GM10248 (cell line): Measurements from ENCODE around the gene ABCA7.

Experiments
- CTCF ChIA-PET: fragments of 300-600 bp; sonication (Branson Sonifier 250); formaldehyde crosslinking; extraction: SDS; loops from one replicate; lab custom pipeline; 2021; ENCODE audit warnings: antibody characterized with exemption; lab: Yijun Ruan, JAX
- POLR2A ChIA-PET: fragments of 350-650 bp; sonication (Branson Sonifier 250); formaldehyde crosslinking; extraction: SDS; loops from one replicate; lab custom pipeline; 2020; ENCODE audit warnings: antibody characterized with exemption; lab: Yijun Ruan, JAX
- DNase-seq: peaks from one replicate; pipeline ENCODE4 v3.0.0; 2012; ENCODE audit errors: extremely low spot score
- TF ChIP-seq, protein P1 (sequence below): IDR thresholded peaks from 2 replicates; pipeline ENCODE4 v1.5.1; 2012; ENCODE audit warnings: mild to moderate bottlenecking, low read depth; ENCODE audit errors: extremely low read depth, missing control alignments, control extremely low read depth

The ABCA7 gene

DNA sequence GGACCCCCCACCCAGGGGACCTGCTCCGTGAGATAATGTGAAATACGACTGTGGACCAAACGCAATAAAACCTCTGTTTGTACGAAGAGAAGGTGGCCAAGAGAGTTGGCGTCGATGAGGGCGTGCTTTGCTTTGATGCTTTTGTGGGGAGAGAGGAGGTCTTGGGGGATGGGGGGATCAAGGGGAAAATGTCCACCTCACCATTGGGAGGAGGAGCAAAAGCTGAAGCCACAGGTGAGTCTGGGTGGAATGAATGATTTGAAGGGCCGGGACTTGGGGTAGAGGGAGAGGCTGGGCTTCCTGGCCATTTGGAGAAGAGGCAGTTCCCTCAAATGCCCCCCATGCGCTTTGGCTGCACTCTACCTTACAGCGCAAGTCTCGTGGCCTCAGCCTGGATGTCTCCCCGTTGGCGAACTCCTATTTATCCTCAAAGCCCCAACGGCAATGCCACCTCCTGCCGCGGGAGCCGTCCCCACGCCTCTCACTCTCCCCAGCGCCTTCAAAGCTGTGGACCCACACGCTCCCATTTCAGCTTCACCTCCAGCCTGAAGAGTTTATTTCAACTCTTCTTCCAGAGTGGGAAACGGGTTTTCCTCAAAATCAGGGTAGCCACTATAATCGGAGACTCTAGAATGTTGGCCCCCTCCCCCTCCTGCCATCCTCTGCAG lies 795 bp upstream of the ABCA7 start:
- POLR2A ChIA-PET = interaction anchor here (1.0 kb wide), 2 partner anchors 17 to 202 kb away, joined by 3 to 8 read pairs; partner anchors contain the start of genes ATP5F1D, RNU6-2 and TMEM259
- CTCF ChIA-PET = interaction anchor here (0.8 to 4.7 kb wide), 8 partner anchors 9 to 202 kb away, joined by 3 to 32 read pairs (median 4); partner anchors contain the start of genes ARHGAP45, ATP5F1D, CNN2 and GPX4
- TF ChIP-seq, protein P1, sequence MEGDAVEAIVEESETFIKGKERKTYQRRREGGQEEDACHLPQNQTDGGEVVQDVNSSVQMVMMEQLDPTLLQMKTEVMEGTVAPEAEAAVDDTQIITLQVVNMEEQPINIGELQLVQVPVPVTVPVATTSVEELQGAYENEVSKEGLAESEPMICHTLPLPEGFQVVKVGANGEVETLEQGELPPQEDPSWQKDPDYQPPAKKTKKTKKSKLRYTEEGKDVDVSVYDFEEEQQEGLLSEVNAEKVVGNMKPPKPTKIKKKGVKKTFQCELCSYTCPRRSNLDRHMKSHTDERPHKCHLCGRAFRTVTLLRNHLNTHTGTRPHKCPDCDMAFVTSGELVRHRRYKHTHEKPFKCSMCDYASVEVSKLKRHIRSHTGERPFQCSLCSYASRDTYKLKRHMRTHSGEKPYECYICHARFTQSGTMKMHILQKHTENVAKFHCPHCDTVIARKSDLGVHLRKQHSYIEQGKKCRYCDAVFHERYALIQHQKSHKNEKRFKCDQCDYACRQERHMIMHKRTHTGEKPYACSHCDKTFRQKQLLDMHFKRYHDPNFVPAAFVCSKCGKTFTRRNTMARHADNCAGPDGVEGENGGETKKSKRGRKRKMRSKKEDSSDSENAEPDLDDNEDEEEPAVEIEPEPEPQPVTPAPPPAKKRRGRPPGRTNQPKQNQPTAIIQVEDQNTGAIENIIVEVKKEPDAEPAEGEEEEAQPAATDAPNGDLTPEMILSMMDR = no peak
- no peak for DNase-seq

DNA sequence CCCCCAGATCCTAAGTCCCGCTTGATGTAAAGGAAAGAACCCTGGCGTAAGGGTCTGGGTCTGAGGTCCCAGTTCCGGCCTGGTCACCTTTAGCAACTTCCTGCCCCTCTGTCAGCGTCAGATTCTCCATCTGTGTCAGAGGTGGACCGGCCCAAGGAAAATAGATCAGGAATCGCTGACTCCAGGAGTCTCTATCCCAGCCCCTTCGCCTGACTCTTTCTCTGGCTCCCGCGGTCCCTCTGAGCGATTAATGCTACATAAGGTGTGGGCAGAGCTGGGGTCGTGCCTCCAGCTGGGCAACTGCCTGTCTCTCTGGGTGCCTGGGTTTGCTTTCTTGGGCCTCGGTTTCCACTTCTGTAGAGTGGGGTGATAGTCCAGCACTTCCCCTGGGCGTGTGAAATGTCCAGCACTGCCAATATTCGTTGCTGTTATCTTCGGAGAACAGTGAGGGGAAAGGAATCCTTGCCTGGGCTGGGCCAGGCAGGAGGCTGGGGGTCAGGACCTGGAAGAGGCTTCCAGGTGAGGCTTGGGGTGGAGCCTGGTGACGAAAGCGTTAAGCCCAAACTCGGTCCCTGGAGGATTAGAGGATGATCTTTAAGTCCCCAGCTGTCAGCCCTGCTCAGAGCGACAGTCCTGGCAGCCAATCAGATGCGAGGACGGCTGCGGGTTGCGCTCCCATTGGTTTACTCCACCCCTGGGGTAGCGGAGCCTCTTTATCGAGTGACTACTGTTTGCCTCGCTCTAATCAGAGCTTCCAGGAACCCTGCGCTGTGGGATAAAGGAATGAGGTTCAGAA lies 767 bp downstream of the ABCA7 start:
- TF ChIP-seq, protein P1 = no peak
- ChIA-PET CTCF (interaction anchor here (1.1 to 4.7 kb wide), 5 partner anchors 10 to 72 kb away, joined by 3 to 32 read pairs (median 3); partner anchors contain the start of genes ARHGAP45 and CNN2), POLR2A (interaction anchor here (1.0 to 1.2 kb wide), 4 partner anchors 19 to 201 kb away, joined by 3 to 8 read pairs (median 3); partner anchors contain the start of genes ARHGAP45, ATP5F1D, RNU6-2 and TMEM259)
- DNase-seq = peak; percentile 99

DNA sequence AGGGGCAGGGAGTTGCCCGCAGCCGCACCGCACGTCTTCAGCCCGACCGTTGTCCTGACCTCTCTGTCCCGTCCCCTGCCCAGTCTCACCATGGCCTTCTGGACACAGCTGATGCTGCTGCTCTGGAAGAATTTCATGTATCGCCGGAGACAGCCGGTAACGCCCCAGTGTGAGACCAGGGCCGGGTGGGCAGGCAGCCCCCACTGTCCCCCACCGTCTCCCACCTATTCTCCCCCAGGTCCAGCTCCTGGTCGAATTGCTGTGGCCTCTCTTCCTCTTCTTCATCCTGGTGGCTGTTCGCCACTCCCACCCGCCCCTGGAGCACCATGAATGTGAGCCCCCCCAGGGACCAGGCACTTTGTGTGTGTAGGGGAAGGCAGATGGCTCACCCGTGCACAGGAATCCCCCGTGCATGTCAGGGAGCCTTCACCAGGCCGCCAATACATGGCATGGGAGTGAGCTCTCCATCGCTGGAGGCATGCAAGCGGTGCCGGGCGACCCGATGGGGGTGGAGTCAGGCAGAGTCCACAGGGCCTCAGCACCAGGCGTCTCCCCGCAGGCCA lies 1.4 kb downstream of the ABCA7 start:
- DNase-seq = no peak
- CTCF ChIA-PET = interaction anchor here (1.2 kb wide), 2 partner anchors 13 to 27 kb away, joined by 3 read pairs; no protein-coding TSS in a partner anchor
- TF ChIP-seq, protein P1 = no peak
- POLR2A ChIA-PET = interaction anchor here (1.0 kb wide), 1 partner anchor 63 kb away, joined by 3 read pairs; no protein-coding TSS in a partner anchor

- POLR2A ChIA-PET = interaction anchor here (1.0 kb wide), 1 partner anchor 62 kb away, joined by 3 read pairs; no protein-coding TSS in a partner anchor
- TF ChIP-seq, protein P1 = no peak
These were observed 2.2 kb downstream of the ABCA7 start for GRCh38 chr19:1041835-1042685.

GRCh38 chr19:1042689-1043511 lies 3.0 kb downstream of the ABCA7 start:
- no peak for DNase-seq
- POLR2A ChIA-PET = no interaction called here
- TF ChIP-seq, protein P1 = no peak
- CTCF ChIA-PET = interaction anchor here (0.6 to 1.2 kb wide), 4 partner anchors 14 to 152 kb away, joined by 3 to 4 read pairs (median 3); no protein-coding TSS in a partner anchor

More at GRCh38 chr19:1041835-1042685, 2.2 kb downstream of the ABCA7 start:
- CTCF ChIA-PET = interaction anchor here (1.2 kb wide), 2 partner anchors 13 to 26 kb away, joined by 3 read pairs; no protein-coding TSS in a partner anchor
- no peak for DNase-seq
